Skeletal muscle cell (primary cell): ENCODE results near the gene ZBTB6.
A peak's percentile ranks its signal among the peaks of the same experiment; 100 is the strongest.

Experiments used
- DNase-seq: peaks from one replicate; pipeline ENCODE4 v3.0.0-alpha.2; 2010; ENCODE audit warnings: low read depth
- H3K4me3 ChIP-seq: 2 replicates; pipeline ENCODE4 v1.5.1; 2011; ENCODE audit warnings: low read depth, mild to moderate bottlenecking, control low read depth, low read length, moderate library complexity

Gene ZBTB6, protein sequence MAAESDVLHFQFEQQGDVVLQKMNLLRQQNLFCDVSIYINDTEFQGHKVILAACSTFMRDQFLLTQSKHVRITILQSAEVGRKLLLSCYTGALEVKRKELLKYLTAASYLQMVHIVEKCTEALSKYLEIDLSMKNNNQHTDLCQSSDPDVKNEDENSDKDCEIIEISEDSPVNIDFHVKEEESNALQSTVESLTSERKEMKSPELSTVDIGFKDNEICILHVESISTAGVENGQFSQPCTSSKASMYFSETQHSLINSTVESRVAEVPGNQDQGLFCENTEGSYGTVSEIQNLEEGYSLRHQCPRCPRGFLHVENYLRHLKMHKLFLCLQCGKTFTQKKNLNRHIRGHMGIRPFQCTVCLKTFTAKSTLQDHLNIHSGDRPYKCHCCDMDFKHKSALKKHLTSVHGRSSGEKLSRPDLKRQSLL

DNA sequence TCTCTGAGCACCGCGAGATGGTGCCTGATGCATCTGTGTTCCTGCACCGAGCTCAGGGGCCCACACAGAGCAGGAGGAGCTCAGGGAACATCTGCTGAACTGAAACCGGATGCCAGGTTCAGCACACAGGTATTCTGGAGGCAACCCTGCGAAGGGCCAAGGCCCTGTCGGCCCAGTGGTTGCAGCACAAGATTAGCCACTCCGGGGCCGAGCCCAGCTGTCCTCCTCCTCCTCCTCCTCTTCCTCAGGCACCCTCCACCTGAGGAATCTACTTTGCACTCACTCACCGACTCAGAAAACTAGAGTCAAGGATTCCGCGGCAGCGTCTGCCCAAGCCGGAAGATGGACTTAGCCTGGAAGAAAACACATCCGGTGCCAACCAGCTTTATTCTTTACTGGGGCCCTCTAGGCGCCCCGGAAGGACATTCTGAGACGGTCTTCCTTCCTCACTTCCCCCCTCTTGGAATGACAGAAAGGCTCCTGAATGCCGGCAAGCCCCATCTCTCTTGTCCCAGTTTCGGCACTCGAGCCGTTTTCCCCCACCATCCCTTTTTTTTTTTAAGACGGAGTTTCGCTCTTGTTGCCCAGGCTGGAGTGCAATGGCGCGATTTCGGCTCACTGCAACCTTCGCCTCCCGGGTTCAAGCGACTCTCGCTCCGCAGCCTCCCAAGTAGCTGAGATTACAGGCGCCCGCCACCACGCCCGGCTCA, at the start of gene ZBTB6:
Gene ZBTB6, minus strand, starts transcription at position 360 of the 710 bp plus-strand sequence. CDS start 1,251 bp downstream, outside the sequence.
- DNase-seq = peak; percentile 49
- H3K4me3 ChIP-seq = peak within 1 kb of the TSS; percentile 92

DNA sequence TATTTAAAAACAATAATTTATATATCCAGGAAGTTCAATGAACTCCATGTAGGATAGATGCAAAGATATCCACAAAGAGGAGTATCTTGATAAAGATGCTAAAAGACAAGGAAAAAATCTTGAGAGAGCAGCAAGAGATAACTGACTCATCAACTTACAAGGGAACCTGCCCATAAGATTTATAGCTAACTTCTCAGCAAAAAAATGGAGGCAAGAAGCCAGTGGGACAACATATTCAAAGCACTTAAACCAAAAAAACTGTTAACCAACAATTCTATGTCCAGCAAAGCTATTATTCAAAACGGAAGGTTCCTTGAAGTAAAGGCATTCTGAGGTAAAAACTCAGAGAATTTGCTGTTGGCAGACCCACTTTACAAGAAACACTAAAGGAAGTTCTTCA, 48.0 kb upstream of the ZBTB6 start:
- no peak overlapping the region for H3K4me3 ChIP-seq
- no peak for DNase-seq

DNA sequence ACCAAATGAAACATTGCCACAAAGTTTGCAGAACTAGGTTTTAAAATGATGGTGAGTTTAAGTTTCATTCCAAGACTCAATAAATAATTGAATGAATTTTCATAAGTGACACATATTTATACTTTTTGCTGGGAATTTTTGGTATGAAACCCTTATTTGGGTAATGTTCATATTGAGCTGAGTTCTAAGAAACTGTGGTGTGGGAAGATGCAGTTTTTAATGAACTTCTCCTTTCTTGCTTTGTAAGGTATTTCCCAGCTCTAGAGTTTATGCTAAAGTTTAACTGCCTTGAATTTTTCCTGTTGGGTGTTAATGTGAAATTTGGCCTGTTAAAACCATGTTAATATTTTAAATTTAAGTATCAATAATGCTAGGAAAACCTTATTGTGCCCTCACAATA, 42.8 kb upstream of the ZBTB6 start:
- no peak overlapping the region for H3K4me3 ChIP-seq
- no peak for DNase-seq

DNA sequence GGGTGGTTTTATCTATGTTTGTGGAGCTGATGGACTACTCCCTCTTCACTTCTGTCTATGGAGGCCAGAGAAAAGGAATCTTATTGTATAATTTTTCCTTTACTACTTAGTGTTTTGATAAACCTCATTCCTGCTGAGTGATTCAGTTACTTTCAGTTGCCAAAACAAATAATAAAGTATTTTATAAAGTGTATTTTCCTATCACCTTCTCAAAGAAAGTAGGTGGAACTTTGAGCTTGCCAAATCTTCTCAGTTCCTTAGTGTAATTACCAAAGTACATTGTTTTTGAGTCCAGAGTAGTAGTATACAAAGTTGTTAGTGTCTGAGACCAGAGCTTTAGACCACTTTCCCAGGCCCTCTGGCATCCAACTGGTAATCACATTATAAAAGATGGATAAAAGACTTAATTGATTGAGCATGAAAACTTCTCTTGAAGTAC, 41.1 kb upstream of the ZBTB6 start:
- DNase-seq = peak; percentile 12
- H3K4me3 ChIP-seq = no peak overlapping the region

DNA sequence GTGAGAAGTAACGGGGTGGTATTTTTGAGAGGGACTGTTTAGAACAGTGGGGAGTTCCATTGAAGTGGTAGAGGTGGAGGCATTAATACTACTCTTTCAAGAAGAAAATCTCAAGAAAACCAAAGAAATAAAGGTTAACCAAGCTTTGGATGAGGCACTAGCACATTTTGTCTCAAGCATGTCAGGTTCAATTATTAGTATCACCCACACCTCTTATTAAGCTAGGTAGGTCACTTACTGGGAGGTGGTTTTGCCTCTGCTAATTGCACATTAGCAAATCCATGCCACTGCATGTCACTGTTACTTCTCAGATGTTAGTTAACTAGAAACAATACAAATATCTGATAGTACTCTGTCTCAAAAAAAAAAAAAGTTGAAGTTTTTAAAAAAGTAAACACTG, 37.9 kb upstream of the ZBTB6 start:
- DNase-seq = no peak

DNA sequence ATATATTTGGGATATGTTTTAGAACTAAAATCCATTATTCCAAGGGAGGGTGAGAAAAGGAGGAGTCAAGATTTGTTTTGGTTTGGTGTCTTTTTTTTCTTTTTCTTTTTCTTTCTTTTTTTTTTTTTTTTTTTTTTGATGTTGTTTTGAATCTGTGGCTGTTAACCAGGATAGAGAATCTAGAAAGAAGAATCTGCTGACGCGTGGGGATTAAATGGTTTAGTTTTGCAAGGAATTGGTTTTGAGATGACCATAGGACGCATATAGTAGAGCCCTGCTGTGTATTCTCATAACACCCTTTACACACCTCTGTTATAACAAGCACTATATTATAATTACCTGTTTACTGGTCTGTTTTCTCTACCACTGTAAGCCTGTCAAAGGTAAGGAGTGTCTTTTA, 37.1 kb upstream of the ZBTB6 start:
- no peak for DNase-seq
- H3K4me3 ChIP-seq = no peak overlapping the region

More for the DNA sequence above, 37.9 kb upstream of the ZBTB6 start:
- no peak overlapping the region for H3K4me3 ChIP-seq

DNA sequence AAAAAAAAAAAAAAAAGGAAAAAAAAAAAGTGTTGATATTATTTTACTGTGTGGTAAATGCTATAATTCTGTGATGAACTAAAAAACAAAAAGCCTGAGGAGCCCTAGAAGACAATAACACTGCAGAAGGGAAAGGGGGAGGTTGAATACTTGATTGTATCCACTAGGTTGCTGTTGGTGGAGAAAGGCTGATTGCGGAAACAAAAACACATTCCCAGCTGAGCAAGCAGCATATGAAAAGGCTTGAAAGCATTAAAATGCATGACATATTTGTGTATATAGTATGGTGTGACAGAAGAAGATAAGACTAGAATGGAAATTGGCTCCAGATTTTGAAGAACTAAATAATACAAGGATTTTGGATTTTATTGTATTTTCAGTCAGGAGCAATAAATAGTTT, 36.6 kb upstream of the ZBTB6 start:
- no peak overlapping the region for H3K4me3 ChIP-seq
- DNase-seq = no peak

DNA sequence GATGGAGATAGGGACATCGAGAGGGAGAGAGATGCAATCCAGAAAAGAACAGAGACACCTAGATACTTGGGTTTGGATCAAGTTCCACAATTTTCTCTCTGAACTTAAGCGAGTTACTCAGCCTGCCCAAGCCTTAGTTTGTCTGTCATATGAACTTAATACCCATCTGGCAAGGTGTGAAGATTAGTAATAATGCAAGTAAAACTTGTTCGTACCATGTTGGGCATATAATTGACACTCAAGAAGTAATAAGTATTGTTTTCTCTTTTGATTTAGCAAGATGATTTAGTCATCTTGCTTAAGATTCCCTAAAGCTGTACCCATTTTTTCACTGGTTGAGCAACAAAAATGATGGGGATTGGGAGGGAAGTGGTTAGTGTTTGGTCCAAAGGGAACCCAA, 35.2 kb upstream of the ZBTB6 start:
- no peak overlapping the region for H3K4me3 ChIP-seq
- no peak for DNase-seq

DNA sequence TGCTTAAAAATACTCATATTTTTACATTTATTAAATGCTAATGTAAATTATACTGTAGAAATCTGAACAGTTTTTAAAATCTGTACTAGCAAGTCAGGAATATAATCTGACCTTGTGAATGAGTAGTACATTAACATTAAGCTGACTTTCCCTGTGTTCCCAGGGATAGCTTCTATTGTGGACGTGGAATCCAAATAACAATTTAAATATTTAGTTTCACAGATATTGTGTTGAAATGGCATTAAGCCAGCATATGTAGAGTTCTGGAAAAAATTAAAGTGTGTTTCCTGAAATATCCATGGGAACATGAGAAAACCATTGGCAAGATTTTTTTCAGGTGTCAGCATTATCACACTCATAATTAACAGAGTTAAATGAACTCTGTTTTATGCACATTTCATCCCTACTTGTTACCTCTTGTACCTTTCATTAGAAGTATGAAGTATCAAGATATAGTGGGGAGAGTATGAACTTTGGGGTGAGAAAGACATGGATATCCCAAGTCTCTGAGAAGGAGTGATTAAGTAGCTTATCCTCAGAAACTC, 33.4 kb upstream of the ZBTB6 start:
- no peak for DNase-seq
- no peak overlapping the region for H3K4me3 ChIP-seq

DNA sequence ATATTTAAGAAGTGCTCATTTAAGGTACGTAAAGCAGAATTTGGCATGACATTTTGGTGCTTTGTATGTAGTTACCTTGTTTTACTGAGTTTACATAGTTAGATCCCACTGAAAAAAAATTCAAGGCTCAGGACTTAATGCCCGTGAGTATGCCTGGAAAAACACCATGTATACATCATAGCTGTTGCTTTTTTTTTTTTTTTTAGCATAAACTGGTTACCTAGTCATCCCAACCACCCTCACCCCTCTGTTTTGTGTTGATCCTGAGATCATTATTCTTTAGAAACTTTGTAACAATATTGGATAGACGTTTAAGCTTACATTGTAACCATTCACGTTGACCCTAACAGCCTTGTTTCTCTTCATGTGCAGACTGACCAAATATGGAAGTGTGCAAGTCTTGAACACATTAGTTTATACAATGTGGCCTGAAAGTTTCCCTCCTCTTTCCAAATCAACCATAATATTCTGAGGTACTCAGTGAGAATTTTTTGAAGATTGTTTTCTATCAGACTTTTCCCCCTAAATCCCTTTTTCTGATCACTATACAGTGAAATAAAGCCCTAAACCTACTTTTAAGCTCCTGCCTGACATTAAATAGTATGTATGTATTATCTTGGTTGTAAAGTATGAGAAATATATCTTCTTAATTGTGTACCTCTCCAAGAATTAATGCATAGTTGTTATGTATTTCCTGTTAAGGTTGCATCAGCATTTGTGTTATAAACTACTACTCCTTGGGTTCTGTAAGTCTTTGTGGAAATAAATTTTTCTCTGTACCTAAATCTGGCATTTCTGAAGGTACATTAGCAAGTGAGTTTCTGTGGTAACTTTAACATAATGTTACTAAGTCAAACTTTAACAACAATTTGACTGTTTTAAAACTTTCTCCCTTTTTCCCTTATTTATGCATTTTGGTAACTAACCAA, 32.1 kb upstream of the ZBTB6 start:
- no peak for DNase-seq
- no peak overlapping the region for H3K4me3 ChIP-seq

DNA sequence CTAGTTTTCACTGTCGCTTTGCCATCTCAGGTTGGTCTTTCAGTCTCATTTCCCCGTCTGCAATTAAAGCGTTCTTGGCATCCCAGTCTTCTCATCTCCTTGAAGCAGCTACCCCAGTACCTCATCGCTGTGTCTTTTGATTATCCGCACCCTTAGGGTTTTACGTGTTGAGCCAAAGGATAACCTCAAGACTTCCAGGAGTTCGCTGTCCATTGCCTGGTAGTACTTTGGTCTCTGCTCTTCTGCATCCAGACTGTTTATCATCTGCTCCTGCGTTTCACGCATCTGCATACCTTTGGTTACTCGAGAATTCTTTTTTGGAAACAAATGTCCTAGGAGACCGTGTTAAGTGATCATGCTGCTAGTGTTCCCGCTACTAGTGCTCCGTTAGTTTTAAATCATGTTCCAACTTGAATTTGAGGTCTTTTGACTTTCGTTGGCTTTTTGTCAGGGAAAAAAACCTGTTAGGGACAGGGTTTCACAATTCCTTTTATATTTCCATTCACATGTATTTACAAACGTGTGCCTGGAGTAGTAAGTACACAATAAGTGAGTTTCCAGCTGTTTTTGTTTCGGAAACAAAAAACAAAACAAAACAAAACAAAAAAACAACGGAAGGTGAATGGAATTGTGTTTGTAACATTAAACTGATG, 28.6 kb upstream of the ZBTB6 start:
- peak overlapping the region; percentile 77 for H3K4me3 ChIP-seq
- DNase-seq = no peak

DNA sequence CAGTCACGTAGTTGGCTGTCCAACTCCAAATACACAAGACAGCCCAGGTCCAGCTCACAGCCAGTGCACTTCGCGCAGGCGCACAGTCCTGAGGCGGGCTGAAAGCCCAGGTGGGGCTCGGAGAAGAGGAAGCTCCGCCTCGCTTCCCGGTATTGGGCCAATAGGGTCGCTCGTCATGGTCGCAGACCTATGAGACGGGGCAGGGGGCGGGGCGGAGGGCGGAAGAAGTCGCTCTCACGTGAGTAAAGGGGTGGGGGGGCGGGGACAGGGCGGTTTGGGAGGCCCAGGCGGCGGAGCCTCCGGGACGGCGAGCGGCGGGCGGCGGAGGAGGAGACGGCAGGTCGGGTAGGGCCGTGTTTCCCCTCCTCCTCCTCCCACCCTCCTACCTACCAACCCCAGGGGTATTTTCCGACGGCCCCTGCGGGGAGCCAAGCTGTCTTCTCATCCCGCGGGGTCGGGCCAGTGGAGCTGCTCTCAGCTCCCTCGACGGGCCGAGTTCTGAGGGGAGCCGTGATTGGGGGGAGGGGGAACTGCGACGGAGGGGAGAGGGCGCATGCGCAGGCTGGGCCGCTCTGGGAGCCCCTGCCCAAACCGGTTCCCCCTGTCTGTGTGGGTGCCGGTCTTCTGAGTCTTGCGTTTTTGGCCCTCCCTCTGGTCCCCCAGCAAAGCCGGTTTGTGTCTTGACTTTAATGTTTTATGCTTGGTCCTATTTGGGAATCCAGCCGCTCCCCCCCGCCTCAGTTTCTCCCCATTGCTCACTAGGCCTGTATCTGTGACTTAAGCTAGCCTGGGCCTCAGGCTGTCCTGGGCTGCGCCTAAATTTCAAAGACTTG, 27.8 kb upstream of the ZBTB6 start, which contains the start of gene RABGAP1:
Gene RABGAP1, plus strand, starts transcription at position 272 of the 833 bp plus-strand sequence. CDS start 16,040 bp downstream, outside the sequence.
- H3K4me3 ChIP-seq = peak within 1 kb of the TSS; percentile 77
- DNase-seq = peak; percentile 92

DNA sequence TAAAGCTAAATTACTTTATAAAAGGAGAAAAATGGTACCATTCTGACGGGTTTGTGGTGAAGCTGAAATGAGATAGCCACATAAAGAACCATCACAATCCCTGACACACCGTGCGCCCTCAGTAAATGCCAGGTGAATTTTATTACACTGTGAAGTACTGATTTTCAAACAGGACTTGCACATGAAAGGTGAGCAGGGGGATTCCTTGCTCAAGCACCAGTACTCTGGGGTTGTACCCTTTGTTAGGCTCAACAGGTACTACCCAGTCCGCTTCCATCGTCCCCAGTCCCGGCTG, 27.3 kb upstream of the ZBTB6 start:
- peak overlapping the region; percentile 27 for H3K4me3 ChIP-seq
- DNase-seq = no peak

DNA sequence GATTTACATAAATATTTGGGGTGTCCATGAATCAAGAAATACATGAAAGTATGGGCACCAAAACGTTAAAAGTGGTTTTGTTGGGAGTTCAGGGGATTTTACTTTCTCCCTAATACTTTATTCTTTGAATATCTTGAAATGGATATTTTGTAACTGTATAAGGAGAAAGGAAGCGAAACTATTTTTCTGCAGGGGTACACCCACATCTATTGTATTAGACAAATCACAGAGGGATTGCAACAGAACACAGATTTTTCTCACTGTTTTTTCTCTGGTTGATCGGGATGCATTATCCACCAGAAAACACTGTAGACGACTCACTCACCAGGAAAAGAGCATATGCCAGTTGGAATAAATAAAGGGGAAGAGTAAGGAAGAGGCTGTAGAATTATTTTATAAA, 26.5 kb upstream of the ZBTB6 start:
- DNase-seq = no peak
- H3K4me3 ChIP-seq = no peak overlapping the region

DNA sequence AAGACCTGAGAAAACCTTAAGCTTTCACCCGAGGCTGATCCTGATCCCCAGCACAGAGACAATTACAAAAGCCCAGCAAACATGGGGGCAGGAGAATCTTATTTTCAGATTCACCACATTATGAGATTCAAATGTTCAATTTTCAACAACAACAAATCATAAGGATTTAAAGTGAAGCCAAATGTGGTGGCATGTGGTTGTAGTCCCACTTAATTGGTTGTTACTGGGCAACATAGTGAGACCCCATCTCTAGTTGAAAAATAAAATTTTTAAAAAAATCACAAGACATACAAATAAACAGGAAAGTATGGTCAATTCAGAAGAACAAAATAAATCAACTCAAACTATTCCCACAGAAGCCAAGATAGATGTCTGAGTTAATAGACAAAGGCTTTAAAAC, 23.8 kb upstream of the ZBTB6 start:
- H3K4me3 ChIP-seq = no peak overlapping the region
- DNase-seq = no peak

DNA sequence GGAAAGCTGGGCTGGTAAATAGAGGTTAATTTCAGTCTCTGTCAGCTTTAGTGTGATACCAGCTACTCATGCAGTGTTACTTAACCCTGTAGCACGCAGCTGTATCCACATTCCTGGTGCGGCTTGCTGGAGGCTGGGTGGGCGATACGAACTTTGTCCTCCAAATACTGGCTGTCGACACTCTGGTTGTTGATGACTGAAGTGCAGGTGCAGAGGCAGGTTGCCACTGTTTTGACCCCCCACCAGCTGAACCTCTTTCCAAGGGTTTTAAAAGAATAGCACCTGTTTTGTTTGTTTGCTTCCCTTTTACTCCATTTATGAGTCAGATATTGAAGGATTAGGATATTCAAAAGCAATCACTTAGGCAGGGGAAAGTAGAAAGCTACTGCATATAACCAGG, 23.3 kb upstream of the ZBTB6 start:
- no peak overlapping the region for H3K4me3 ChIP-seq
- no peak for DNase-seq

DNA sequence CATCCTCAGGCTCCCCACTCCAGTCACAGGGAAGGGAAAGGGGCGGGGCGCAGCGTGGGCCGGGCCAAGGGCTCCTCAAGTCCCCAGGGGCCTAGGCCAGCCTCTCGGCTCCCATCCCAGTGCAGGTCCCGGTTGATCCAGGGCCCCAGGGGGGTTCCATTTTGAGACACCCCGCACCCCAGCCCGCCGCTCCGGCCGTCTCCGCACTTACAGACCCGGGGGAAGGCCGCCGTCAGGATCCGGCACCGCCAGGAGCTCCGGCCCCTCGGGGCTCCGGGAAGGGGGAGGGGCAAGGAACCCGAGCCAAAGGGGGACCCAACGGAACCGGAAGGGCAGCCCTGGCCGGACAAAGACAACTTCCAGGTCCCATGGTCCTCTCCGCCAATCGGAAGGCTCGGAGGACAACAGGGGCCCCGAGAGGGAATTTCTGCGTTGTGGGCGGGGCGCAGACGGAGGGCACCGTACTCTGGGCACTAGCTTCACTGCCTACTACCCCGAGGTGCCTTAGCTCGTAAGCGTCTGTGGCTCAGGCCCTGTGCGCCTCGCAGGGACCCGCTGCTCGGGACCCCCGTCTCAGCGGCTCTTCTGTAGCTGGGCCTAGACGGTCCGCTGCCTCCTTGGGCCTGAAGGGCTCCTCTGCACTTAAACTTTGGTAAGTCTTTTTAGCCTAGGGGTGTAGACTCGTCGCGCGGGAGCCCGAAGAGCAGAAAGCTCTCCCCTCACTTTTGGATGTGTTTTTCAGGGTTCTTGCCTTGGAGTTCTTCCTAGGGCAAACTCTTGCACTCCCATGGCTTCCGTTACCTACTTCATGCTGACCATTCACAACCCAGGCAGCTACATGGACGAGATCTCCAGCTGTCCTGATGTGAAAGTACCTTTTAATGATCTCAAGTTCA, 18.4 kb upstream of the ZBTB6 start, which contains the start of gene ZBTB26:
Gene ZBTB26, minus strand, starts transcription at position 287 of the 896 bp plus-strand sequence. CDS start 11,578 bp downstream, outside the sequence.
- peak within 1 kb of the TSS; percentile 68 for H3K4me3 ChIP-seq
- peak; percentile 72 for DNase-seq
